H7 (cell line): ENCODE data around the gene SPTBN1. TPM values are rescaled to one million over a fixed set of nuclear protein-coding genes. Genes with fewer than 3 reads are reported as not detected.

ENCODE experiments used
- DNase-seq: peaks from one replicate; pipeline ENCODE4 v3.0.0; 2012
- H3K27me3 ChIP-seq: 2 replicates; pipeline ENCODE4 v1.6.0; 2011; ENCODE audit warnings: mild to moderate bottlenecking, low read length; ENCODE audit not compliant: control insufficient read depth, insufficient read depth
- H3K36me3 ChIP-seq: replicated peaks from 2 replicates; pipeline ENCODE4 v1.5.1; 2011; ENCODE audit warnings: low read length; ENCODE audit not compliant: control insufficient read depth, insufficient read depth
- H3K4me3 ChIP-seq: 2 replicates; pipeline ENCODE4 v1.5.1; 2011; ENCODE audit warnings: low read depth, mild to moderate bottlenecking, control low read depth, low read length, moderate library complexity; ENCODE audit not compliant: insufficient read depth
- total RNA-seq: library from RNA; depleted of rRNA; stranded (reverse); fragments of >200 nt; shearing (Covaris generic); gene quantifications from 2 replicates; pipeline ENCODE4 v1.2.3, GENCODE V29; 2014; rRNA removed

Gene SPTBN1
- total RNA-seq, 1 experiment from 2014 or later = 100 TPM

DNA sequence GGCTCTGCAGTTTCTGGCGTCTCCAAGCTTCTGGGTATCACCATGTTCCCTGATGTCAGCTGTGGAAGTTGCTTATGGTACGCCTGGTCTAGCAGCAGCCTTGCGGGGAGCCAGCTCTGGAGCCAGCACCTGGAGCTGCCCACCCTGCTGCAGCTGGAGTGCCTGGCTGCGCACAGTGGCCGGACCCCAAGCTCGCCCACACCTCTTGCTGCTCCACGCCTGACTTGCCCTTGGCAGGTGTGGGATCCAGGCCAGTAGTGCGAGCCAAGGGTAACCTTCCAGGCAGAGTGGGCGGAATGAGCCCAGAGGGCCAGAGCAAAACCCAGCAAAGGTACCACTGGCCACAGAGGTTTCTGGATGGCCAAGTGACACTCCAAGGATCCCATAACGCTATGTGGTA is 254.1 kb downstream of the SPTBN1 start:
- Histone ChIP-seq H3K36me3 (no peaks in the 10 kb centered on the region), H3K27me3 (no peaks in the 10 kb centered on the region), H3K4me3 (no peak overlapping the region)
- no peak for DNase-seq

DNA sequence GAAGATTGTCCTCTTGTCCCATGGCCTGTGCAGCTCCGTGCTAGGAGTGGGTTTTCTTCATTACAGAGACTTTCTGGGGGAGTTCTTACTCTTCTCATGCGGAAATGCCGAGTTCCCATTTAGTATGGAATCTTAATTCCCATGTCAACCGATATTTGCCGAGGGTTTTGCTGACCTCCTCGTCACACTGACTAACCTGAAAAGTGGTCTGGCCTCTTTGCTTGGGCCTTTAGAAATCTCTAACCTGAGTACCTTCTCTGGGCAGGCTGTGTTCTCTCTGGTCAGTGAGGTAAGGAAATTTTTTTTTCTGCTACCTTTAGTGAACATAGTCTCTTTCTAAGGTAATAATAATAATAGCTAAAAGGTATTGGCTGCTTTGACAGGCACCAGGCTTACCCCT is 256.4 kb downstream of the SPTBN1 start:
- H3K4me3 ChIP-seq = no peak overlapping the region
- no peaks in the 10 kb centered on the region for H3K27me3 ChIP-seq
- no peak for DNase-seq
- H3K36me3 ChIP-seq = no peaks in the 10 kb centered on the region

DNA sequence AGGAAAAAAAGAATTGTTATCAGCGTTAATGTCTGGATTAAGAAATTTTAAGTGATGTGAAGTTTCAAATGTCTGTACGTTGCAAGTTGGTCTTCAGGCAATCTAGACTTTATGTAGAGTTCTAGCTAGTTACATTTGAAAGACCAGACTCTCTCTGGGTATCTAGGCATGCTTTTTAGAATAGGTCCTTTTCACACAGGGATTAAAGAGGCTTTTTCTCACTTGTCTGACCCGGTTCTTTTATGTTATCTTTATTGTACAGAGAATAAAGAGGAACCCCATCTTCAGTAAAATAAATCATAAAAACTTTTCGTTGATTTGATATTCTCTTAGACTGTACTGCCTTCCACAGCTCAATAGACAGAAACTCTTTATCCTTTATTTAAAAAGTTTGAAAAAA is 258.9 kb downstream of the SPTBN1 start:
- no peak for DNase-seq
- Histone ChIP-seq H3K27me3 (no peaks in the 10 kb centered on the region; the same call in none of the 2 replicates), H3K4me3 (no peak overlapping the region), H3K36me3 (no peaks in the 10 kb centered on the region)

DNA sequence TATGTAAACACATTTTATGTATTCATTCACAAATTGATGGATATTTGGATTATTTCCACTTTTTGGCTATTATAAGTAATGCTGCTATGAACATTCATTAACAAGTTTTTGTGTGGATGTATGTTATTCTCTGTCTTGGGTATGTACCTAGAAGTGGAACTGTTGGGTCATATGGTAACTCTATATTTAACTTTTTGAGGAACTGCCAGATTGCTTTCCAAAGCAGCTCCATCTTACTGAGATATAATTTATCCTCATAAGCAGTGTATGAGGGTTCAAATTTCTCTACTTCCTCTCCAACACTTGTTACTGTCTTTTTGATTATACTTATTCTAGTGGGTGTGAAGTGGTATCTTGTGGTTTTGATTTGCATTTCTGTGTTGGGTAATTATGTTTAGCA is 260.2 kb downstream of the SPTBN1 start:
- no peaks in the 10 kb centered on the region for H3K36me3 ChIP-seq
- H3K4me3 ChIP-seq = no peak overlapping the region
- DNase-seq = no peak
- H3K27me3 ChIP-seq = no peaks in the 10 kb centered on the region; the same call in none of the 2 replicates

DNA sequence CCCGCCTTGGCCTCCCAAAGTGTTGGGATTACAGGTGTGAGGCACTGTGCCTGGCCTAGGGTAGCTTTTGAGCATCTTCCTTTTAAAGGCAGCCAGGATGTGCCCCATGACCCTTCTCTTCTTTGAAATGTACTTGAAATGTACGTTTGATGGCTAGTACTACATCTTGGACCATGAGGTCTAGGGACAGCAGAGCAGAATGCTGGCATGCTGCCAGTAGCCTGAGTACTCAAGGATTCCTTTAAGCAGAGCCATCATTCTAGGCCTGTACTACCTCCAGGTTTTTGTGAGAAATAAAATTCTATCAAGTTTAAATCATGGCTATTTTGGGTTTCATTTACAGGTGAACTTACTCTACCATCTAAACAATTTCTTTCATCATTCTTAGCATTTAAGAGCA is 264.4 kb downstream of the SPTBN1 start:
- Histone ChIP-seq H3K4me3 (no peak overlapping the region), H3K27me3 (peaks cover 18% of the 10 kb centered on the region), H3K36me3 (no peaks in the 10 kb centered on the region)
- DNase-seq = no peak

Other genes with a start within 250 kb of the SPTBN1 start
- not detected in 2 replicates for gene TSPYL6, start 200.1 kb upstream of the SPTBN1 start, total RNA-seq